HCT116 (cell line): ENCODE measurements around the gene RBM23. TPM values are rescaled to one million over a fixed set of nuclear protein-coding genes. Genes with fewer than 3 reads are reported as not detected.

ENCODE experiments used
- ATAC-seq: fragments of 200-7000 bp; cut with Tn5 transposase; 2 replicates; pipeline ENCODE4 v1.9.1; 2020; ENCODE audit warnings: mild to moderate bottlenecking, moderate library complexity
- BruUV-seq: library from RNA; stranded (reverse); fragments of 400-500 nt; replicated peaks from 2 replicates; lab custom pipeline; 2021; lab: Mats Ljungman, UMichigan
- CTCF ChIA-PET: fragments of 300-600 bp; sonication (Branson Sonifier 250); formaldehyde crosslinking; loops from one replicate; lab custom pipeline; 2021; ENCODE audit warnings: antibody characterized with exemption; lab: Charles Lee
- POLR2A ChIA-PET: fragments of 300-600, 350-600 bp; sonication (Branson Sonifier 250); formaldehyde crosslinking; loops from one replicate; lab custom pipeline; 2021; ENCODE audit warnings: antibody characterized with exemption; lab: Charles Lee
- RAD21 ChIA-PET, 2 experiments: fragments of 300-600 bp; sonication (Branson Sonifier 250); formaldehyde crosslinking; loops; one replicate each; lab custom pipeline; 2023; ENCODE audit warnings: low total read pairs in 2 of 2; ENCODE audit not compliant: uncharacterized antibody in 2 of 2, unreplicated experiment in 2 of 2, low non-redundant PET in 1 of 2; lab: Charles Lee
- DNase-seq: peaks from one replicate; pipeline ENCODE4 v3.0.0-alpha.2; 2010; ENCODE audit warnings: low read depth, low spot score
- H2AFZ ChIP-seq: fragments of 200-600 bp; shearing (Covaris generic), sonication (generic); 2 replicates; pipeline ENCODE4 v1.6.1; 2017; ENCODE audit warnings: low read depth, mixed run types, mixed read lengths, antibody characterized with exemption, low read length; ENCODE audit not compliant: poor library complexity, severe bottlenecking
- H3K27ac ChIP-seq: 2 replicates; pipeline ENCODE4 v1.5.1; 2012; ENCODE audit warnings: low read depth, low read length
- H3K27me3 ChIP-seq: fragments of 200-600 bp; sonication (generic); 2 replicates; pipeline ENCODE4 v1.6.1; 2016; ENCODE audit warnings: mixed run types, low read length, mixed read lengths; ENCODE audit not compliant: insufficient read depth
- H3K36me3 ChIP-seq, 2 experiments: fragments of 200-500 bp in 1 of 2; fragments of 200-600 bp in 1 of 2; sonication (Bioruptor generic) in 1 of 2; sonication (generic) in 1 of 2; 2 replicates each; pipeline versions ENCODE4 v1.5.1 to v1.6.1; 2014 to 2016; ENCODE audit warnings: low read length in 2 of 2, inconsistent platforms in 1 of 2, mixed read lengths in 1 of 2, mixed run types in 1 of 2; ENCODE audit not compliant: insufficient read depth in 2 of 2, control insufficient read depth in 1 of 2
- H3K4me1 ChIP-seq, 2 experiments: fragments of 200-600 bp in 1 of 2; sonication (generic) in 1 of 2; 2 replicates each; pipeline versions ENCODE4 v1.5.1 to v1.6.1; 2012 to 2017; ENCODE audit warnings: low read length in 2 of 2, inconsistent platforms in 1 of 2, mild to moderate bottlenecking in 1 of 2, mixed read lengths in 1 of 2, mixed run types in 1 of 2, moderate library complexity in 1 of 2; ENCODE audit not compliant: insufficient read depth in 2 of 2, control insufficient read depth in 1 of 2
- H3K4me2 ChIP-seq: fragments of 200-600 bp; sonication (generic); 2 replicates; pipeline ENCODE4 v1.6.1; 2017; ENCODE audit warnings: mixed run types, low read length, mixed read lengths
- H3K4me3 ChIP-seq, 2 experiments: fragments of 200-600 bp in 1 of 2; sonication (generic) in 1 of 2; replicated peaks in 1 of 2; 2 replicates each; pipeline ENCODE4 v1.5.1; 2011 to 2016; ENCODE audit warnings: low read length in 2 of 2, control low read depth in 1 of 2, low read depth in 1 of 2, mild to moderate bottlenecking in 1 of 2, mixed read lengths in 1 of 2, mixed run types in 1 of 2
- H3K79me2 ChIP-seq: fragments of 200-600 bp; sonication (generic); 2 replicates; pipeline ENCODE4 v1.6.1; 2017; ENCODE audit warnings: mild to moderate bottlenecking, mixed run types, low read length, moderate library complexity, mixed read lengths; ENCODE audit not compliant: insufficient read depth
- H3K9ac ChIP-seq: fragments of 200-600 bp; sonication (generic); 2 replicates; pipeline ENCODE4 v1.6.1; 2016; ENCODE audit warnings: low read length, mixed read lengths
- H3K9me2 ChIP-seq: fragments of 200-600 bp; sonication (generic), shearing (Covaris generic); 2 replicates; pipeline ENCODE4 v1.6.1; 2017; ENCODE audit warnings: mixed run types, mild to moderate bottlenecking, moderate library complexity; ENCODE audit not compliant: insufficient read depth
- H3K9me3 ChIP-seq, 2 experiments: fragments of 200-500 bp in 1 of 2; fragments of 200-600 bp in 1 of 2; sonication (Bioruptor generic) in 1 of 2; sonication (generic) in 1 of 2; 2 replicates each; pipeline ENCODE4 v1.6.1; 2014 to 2017; ENCODE audit warnings: low read length in 2 of 2, mixed read lengths in 2 of 2, inconsistent platforms in 1 of 2, low read depth in 1 of 2, mild to moderate bottlenecking in 1 of 2, mixed run types in 1 of 2, moderate library complexity in 1 of 2; ENCODE audit not compliant: control insufficient read depth in 1 of 2, insufficient read depth in 1 of 2
- H4K20me1 ChIP-seq: fragments of 200-600 bp; sonication (generic), shearing (Covaris generic); 2 replicates; pipeline ENCODE4 v1.6.1; 2017; ENCODE audit warnings: mixed run types, mild to moderate bottlenecking, moderate library complexity; ENCODE audit not compliant: insufficient read depth
- CBX3 ChIP-seq: IDR thresholded peaks from 2 replicates; pipeline ENCODE4 v1.6.1; 2012; ENCODE audit warnings: low read depth
- CEBPB ChIP-seq: IDR thresholded peaks from 2 replicates; pipeline ENCODE4 v1.6.1; 2012; ENCODE audit warnings: low read depth
- EGR1 ChIP-seq: IDR thresholded peaks from 2 replicates; pipeline ENCODE4 v1.6.1; 2012; ENCODE audit warnings: low read depth
- ELF1 ChIP-seq: IDR thresholded peaks from 2 replicates; pipeline ENCODE4 v1.6.1; 2012; ENCODE audit warnings: low read depth, borderline replicate concordance
- EZH2phosphoT487 ChIP-seq: fragments of 200-600 bp; IDR thresholded peaks from 2 replicates; pipeline ENCODE4 v1.6.1; 2018; ENCODE audit warnings: antibody characterized with exemption, borderline replicate concordance
- FOSL1 ChIP-seq: IDR thresholded peaks from 2 replicates; pipeline ENCODE4 v1.6.1; 2012; ENCODE audit warnings: low read depth
- POLR2A ChIP-seq: IDR thresholded peaks from 2 replicates; pipeline ENCODE4 v1.7.0; 2011; ENCODE audit warnings: borderline replicate concordance; ENCODE audit not compliant: insufficient read depth, insufficient read length; ENCODE audit errors: extremely low read depth
- REST ChIP-seq: IDR thresholded peaks from 2 replicates; pipeline ENCODE4 v1.6.1; 2012; ENCODE audit warnings: low read depth
- intact Hi-C: fragments of 100-400 bp; cut with micrococcal nuclease; formaldehyde crosslinking; loops from 2 replicates; pipeline ENCODE4 v1.10.0; 2022
- total RNA-seq: library from RNA; stranded (reverse); gene quantifications from one replicate; pipeline ENCODE4 v1.2.1, GENCODE V29; 2021; ENCODE audit not compliant: unreplicated experiment
- TF ChIP-seq, protein P1 (sequence below): IDR thresholded peaks from 2 replicates; pipeline ENCODE4 v1.6.1; 2012
- TF ChIP-seq, protein P2 (sequence below), 3 experiments: fragments of 200-600 bp in 1 of 3; sonication (generic) in 1 of 3; IDR thresholded peaks in 2 of 3; conservative IDR thresholded peaks in 1 of 3; 2 replicates each; pipeline ENCODE4 v1.5.1; 2012 to 2017; ENCODE audit warnings: low read depth in 2 of 3, low read length in 2 of 3, antibody characterized with exemption in 1 of 3, borderline replicate concordance in 1 of 3, control low read depth in 1 of 3, mild to moderate bottlenecking in 1 of 3, mixed read lengths in 1 of 3, mixed run types in 1 of 3, moderate library complexity in 1 of 3; ENCODE audit not compliant: insufficient read depth in 1 of 3

Gene RBM23
- total RNA-seq, 1 experiment from 2014 or later: 67.2 TPM

GRCh38 chr14:22926316-22926715, 7.4 kb upstream of the RBM23 start:
- H3K27ac ChIP-seq: no peak overlapping the region
- DNase-seq (no peak), ATAC-seq (no peak)
- POLR2A ChIA-PET: no interaction called here
- no peak overlapping the region for H2AFZ ChIP-seq
- H3K9ac ChIP-seq: no peak overlapping the region
- H3K9me3 ChIP-seq: no peaks in the 10 kb centered on the region
- no peaks in the 10 kb centered on the region for H3K9me2 ChIP-seq
- H3K36me3 ChIP-seq: peaks cover 35 to 48% of the 10 kb centered on the region in 2 experiments
- no peaks in the 10 kb centered on the region for H3K27me3 ChIP-seq
- CTCF ChIA-PET: no interaction called here
- peaks cover 15 to 56% of the 10 kb centered on the region in 2 experiments for H3K4me1 ChIP-seq
- RAD21 ChIA-PET: no interaction called here
- no TSS peak for BruUV-seq
- H3K79me2 ChIP-seq: peaks cover 44% of the 10 kb centered on the region
- TF ChIP-seq ELF1 (no peak), CEBPB (no peak), REST (no peak), EGR1 (no peak), EZH2phosphoT487 (no peak), FOSL1 (no peak), POLR2A (no peak), CBX3 (no peak)
- TF ChIP-seq, protein P1, sequence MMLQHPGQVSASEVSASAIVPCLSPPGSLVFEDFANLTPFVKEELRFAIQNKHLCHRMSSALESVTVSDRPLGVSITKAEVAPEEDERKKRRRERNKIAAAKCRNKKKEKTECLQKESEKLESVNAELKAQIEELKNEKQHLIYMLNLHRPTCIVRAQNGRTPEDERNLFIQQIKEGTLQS: no peak
- TF ChIP-seq, protein P2, sequence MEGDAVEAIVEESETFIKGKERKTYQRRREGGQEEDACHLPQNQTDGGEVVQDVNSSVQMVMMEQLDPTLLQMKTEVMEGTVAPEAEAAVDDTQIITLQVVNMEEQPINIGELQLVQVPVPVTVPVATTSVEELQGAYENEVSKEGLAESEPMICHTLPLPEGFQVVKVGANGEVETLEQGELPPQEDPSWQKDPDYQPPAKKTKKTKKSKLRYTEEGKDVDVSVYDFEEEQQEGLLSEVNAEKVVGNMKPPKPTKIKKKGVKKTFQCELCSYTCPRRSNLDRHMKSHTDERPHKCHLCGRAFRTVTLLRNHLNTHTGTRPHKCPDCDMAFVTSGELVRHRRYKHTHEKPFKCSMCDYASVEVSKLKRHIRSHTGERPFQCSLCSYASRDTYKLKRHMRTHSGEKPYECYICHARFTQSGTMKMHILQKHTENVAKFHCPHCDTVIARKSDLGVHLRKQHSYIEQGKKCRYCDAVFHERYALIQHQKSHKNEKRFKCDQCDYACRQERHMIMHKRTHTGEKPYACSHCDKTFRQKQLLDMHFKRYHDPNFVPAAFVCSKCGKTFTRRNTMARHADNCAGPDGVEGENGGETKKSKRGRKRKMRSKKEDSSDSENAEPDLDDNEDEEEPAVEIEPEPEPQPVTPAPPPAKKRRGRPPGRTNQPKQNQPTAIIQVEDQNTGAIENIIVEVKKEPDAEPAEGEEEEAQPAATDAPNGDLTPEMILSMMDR (IDR thresholded peaks at IDR 0.05 in 2 of 3, conservative IDR thresholded peaks at IDR 0.05 in 1 of 3; ENCODE audit: borderline replicate concordance in 1 of 3, insufficient read depth in 1 of 3, low read depth in 2 of 3, low read length in 2 of 3): no peak
- H3K4me2 ChIP-seq: no peak overlapping the region
- no peaks in the 10 kb centered on the region for H4K20me1 ChIP-seq
- no peak overlapping the region for H3K4me3 ChIP-seq
- intact Hi-C loops: no loop called here
